Right ventricle myocardium inferior (tissue), 1 donor: Measurements from ENCODE around the gene FOSB. TPM values are rescaled to one million over a fixed set of nuclear protein-coding genes. Genes with fewer than 3 reads are reported as not detected.

ENCODE experiments used
- ATAC-seq: fragments of 200-7000 bp; cut with Tn5 transposase; one replicate; pipeline ENCODE4 v1.9.1; 2020; ENCODE audit warnings: mild to moderate bottlenecking, moderate library complexity
- DNase-seq: peaks from one replicate; pipeline ENCODE4 v3.0.0; 2021; ENCODE audit errors: missing footprints
- intact Hi-C: fragments of 100-400 bp; cut with DNase I; formaldehyde crosslinking; loops from one replicate; pipeline ENCODE4 v1.11.0; 2022
- total RNA-seq: library from RNA; stranded (reverse); fragmentation: NEBNext Ultra II Directional; extraction: Animal tissue kit (Norgen Biotek cat#: 25700); gene quantifications from one replicate; pipeline ENCODE4 v1.2.1, GENCODE V29; 2021
- donor health status: DM: no; HTN: yes; CAD: no; lungs with severe emphysema.

The FOSB gene
- total RNA-seq, 1 donor from 2014 or later, result 0.32 TPM

- intact Hi-C loops, result no loop called here
- no peak for ATAC-seq
- DNase-seq, result no peak
Observed at GRCh38 chr19:45457776-45458175, 10.0 kb upstream of the FOSB start.

GRCh38 chr19:45460807-45461347, 6.9 kb upstream of the FOSB start:
- ATAC-seq (no peak), DNase-seq (no peak)
- intact Hi-C loops, result no loop called here

- DNase-seq, result no peak
- ATAC-seq, result no peak
- intact Hi-C loops, result no loop called here
Observed at GRCh38 chr19:45462174-45462573, 5.6 kb upstream of the FOSB start.

GRCh38 chr19:45463241-45463640, 4.6 kb upstream of the FOSB start:
- ATAC-seq (no peak), DNase-seq (no peak)
- intact Hi-C loops, result no loop called here

GRCh38 chr19:45464274-45464673, 3.5 kb upstream of the FOSB start:
- no peak for ATAC-seq
- intact Hi-C loops, result no loop called here
- no peak for DNase-seq

GRCh38 chr19:45464852-45465441, 2.8 kb upstream of the FOSB start:
- intact Hi-C loops, result no loop called here
- no peak for DNase-seq
- no peak for ATAC-seq

- intact Hi-C loops, result no loop called here
- no peak for ATAC-seq
Observed at GRCh38 chr19:45467115-45467455, 711 bp upstream of the FOSB start.

GRCh38 chr19:45468159-45468651, 409 bp downstream of the FOSB start:
- DNase-seq (no peak), ATAC-seq (no peak)
- intact Hi-C loops, result loop anchor here (2.0 kb wide), 1 partner anchor 25 kb away; no protein-coding TSS in a partner anchor

More at GRCh38 chr19:45467115-45467455, 711 bp upstream of the FOSB start:
- no peak for DNase-seq

- ATAC-seq, result peak; percentile 3
- DNase-seq, result no peak
- intact Hi-C loops, result loop anchor here (2.0 kb wide), 1 partner anchor 26 kb away; no protein-coding TSS in a partner anchor
Observed at GRCh38 chr19:45468803-45469131, 971 bp downstream of the FOSB start.

GRCh38 chr19:45469132-45469944, 1.5 kb downstream of the FOSB start:
- DNase-seq (peak; percentile 98), ATAC-seq (peak; percentile 93)
- intact Hi-C loops, result loop anchor here (2.0 kb wide), 1 partner anchor 27 kb away; no protein-coding TSS in a partner anchor

GRCh38 chr19:45469945-45470761, 2.4 kb downstream of the FOSB start:
- intact Hi-C loops, result loop anchor here (2.0 kb wide), 1 partner anchor 27 kb away; no protein-coding TSS in a partner anchor
- DNase-seq, result no peak
- no peak for ATAC-seq

GRCh38 chr19:45470762-45471081, 2.9 kb downstream of the FOSB start:
- DNase-seq (no peak), ATAC-seq (no peak)
- intact Hi-C loops, result no loop called here

- ATAC-seq, result no peak
- no peak for DNase-seq
- intact Hi-C loops, result no loop called here
Observed at GRCh38 chr19:45471111-45471930, 3.5 kb downstream of the FOSB start.

- DNase-seq (no peak), ATAC-seq (no peak)
- intact Hi-C loops, result no loop called here
Observed at GRCh38 chr19:45471931-45472562, 4.3 kb downstream of the FOSB start.

GRCh38 chr19:45472563-45473366, 5.0 kb downstream of the FOSB start:
- no peak for DNase-seq
- intact Hi-C loops, result no loop called here
- no peak for ATAC-seq

GRCh38 chr19:45473367-45473681, 5.5 kb downstream of the FOSB start:
- no peak for ATAC-seq
- intact Hi-C loops, result no loop called here
- no peak for DNase-seq
